ENCODE data around the gene KRT77.

GRCh38 chr12:52659395-52659794 lies 43.9 kb downstream of the KRT77 start:
- TF ChIP-seq, protein P1, sequence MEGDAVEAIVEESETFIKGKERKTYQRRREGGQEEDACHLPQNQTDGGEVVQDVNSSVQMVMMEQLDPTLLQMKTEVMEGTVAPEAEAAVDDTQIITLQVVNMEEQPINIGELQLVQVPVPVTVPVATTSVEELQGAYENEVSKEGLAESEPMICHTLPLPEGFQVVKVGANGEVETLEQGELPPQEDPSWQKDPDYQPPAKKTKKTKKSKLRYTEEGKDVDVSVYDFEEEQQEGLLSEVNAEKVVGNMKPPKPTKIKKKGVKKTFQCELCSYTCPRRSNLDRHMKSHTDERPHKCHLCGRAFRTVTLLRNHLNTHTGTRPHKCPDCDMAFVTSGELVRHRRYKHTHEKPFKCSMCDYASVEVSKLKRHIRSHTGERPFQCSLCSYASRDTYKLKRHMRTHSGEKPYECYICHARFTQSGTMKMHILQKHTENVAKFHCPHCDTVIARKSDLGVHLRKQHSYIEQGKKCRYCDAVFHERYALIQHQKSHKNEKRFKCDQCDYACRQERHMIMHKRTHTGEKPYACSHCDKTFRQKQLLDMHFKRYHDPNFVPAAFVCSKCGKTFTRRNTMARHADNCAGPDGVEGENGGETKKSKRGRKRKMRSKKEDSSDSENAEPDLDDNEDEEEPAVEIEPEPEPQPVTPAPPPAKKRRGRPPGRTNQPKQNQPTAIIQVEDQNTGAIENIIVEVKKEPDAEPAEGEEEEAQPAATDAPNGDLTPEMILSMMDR (conservative IDR thresholded peaks at IDR 0.05; ENCODE audit: low read depth, low read length), result no peak
- TF ChIP-seq EZH2 (IDR thresholded peaks at IDR 0.05; ENCODE audit: low read length, unreplicated experiment) (no peak), EZH2phosphoT487 (IDR thresholded peaks at IDR 0.05; ENCODE audit: borderline replicate concordance, low read length) (no peak)

Measured in PC-3 (cell line).